Ascending aorta (tissue), 2 donors: ENCODE measurements around the gene DHX16. TPM values are rescaled to one million over a fixed set of nuclear protein-coding genes. Genes with fewer than 3 reads are reported as not detected.
A peak's percentile ranks its signal among the peaks of the same experiment; 100 is the strongest.

ENCODE experiments used
- DNase-seq, 2 donors: peaks; one replicate each; pipeline ENCODE4 v3.0.0-alpha.2; 2019; ENCODE audit warnings: low spot score in 2 of 2
- H3K27ac ChIP-seq, 2 donors: fragments of 200-600 bp; sonication (generic); one replicate each; pipeline ENCODE4 v1.5.1; 2016 to 2017; ENCODE audit warnings: mild to moderate bottlenecking in 1 of 2
- H3K27me3 ChIP-seq: fragments of 200-600 bp; sonication (generic); one replicate; pipeline ENCODE4 v1.5.1; 2017
- H3K36me3 ChIP-seq, 2 donors: fragments of 200-600 bp; sonication (generic); one replicate each; pipeline ENCODE4 v1.5.1; 2016
- H3K4me1 ChIP-seq, 2 donors: fragments of 200-600 bp; sonication (generic); one replicate each; pipeline ENCODE4 v1.5.1; 2016 to 2017; ENCODE audit warnings: mild to moderate bottlenecking in 1 of 2
- H3K4me3 ChIP-seq, 2 donors: fragments of 200-600 bp; sonication (generic); one replicate each; pipeline ENCODE4 v1.5.1; 2016 to 2017; ENCODE audit warnings: mild to moderate bottlenecking in 1 of 2
- H3K9me3 ChIP-seq, 2 donors: fragments of 200-600 bp; sonication (generic); one replicate each; pipeline ENCODE4 v1.5.1; 2016
- CTCF ChIP-seq, 3 experiments: fragments of 200-600 bp in 2 of 3; fragments of 450-650 bp in 1 of 3; sonication (generic) in 2 of 3; IDR thresholded peaks; one replicate each; pipeline ENCODE4 v1.5.1; 2016 to 2019; ENCODE audit warnings: antibody characterized with exemption in 3 of 3, mild to moderate bottlenecking in 1 of 3, moderate library complexity in 1 of 3
- intact Hi-C: fragments of 100-400 bp; cut with DNase I; formaldehyde crosslinking; loops from one replicate; pipeline ENCODE4 v1.15.1; 2023
- total RNA-seq: library from RNA; depleted of rRNA; stranded (reverse); fragments of >200 nt; gene quantifications from one replicate; pipeline ENCODE4 v1.1.0, GENCODE V29; 2016

The DHX16 gene
- total RNA-seq, 1 donor from 2014 or later, result 39.2 TPM

DNA sequence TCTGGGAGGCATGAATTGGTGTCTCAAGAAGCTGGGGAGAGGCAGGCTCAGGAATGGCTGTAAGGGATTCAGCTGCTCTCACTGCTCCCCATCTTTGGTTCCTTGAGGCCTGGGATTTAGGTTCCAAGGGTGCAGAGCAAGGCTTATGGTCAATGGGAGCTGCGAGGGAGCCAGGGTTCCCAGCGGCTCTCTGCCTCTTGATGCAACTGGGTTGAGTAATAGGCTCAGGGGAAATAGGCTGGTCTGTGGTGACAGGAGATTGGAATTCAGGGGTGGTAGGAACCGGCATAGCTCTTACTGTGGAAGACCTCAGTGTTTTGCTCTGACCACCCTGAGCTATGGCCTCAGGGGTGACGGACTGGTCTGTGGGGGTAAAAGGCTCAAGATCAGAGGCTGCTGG is 31.0 kb upstream of the DHX16 start:
- H3K36me3 ChIP-seq, result peaks cover 29 to 76% of the 10 kb centered on the region in 2 donors
- DNase-seq, result no peak

DNA sequence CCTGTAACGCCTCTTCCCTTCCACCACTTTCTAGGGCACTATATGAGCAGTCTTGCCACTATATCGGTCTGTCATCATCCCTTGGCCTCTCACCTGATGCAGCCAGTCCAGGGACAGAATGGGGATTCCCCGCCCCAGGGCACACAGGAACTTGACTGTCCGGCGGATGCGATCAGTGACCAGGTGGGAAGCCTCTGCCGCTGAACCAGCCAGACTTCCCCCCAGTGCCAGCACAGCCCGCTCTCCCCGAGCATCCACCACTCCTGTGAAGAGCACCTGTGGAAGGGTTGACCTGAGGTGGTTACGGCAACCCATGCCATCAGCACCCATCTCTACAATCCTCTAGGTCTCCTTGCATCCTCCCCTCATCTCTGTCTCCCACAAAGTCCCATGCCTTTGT is 30.2 kb upstream of the DHX16 start:
- no peaks in the 10 kb centered on the region for H3K27me3 ChIP-seq
- H3K36me3 ChIP-seq, result peaks cover 27 to 74% of the 10 kb centered on the region in 2 donors
- no peaks in the 10 kb centered on the region for H3K4me1 ChIP-seq

More for the DNA sequence above, 31.0 kb upstream of the DHX16 start:
- Histone ChIP-seq H3K27ac (no peak overlapping the region), H3K27me3 (no peaks in the 10 kb centered on the region), H3K9me3 (no peaks in the 10 kb centered on the region), H3K4me3 (no peak overlapping the region), H3K4me1 (no peaks in the 10 kb centered on the region)
- TF ChIP-seq CTCF (IDR thresholded peaks at IDR 0.05), result no peak
- intact Hi-C loops, result no loop called here

GRCh38 chr6:30700340-30700739 is 27.5 kb upstream of the DHX16 start:
- Histone ChIP-seq H3K36me3 (peaks cover 8 to 53% of the 10 kb centered on the region in 2 donors), H3K4me3 (no peak overlapping the region), H3K4me1 (peaks cover 0 to 6% of the 10 kb centered on the region in 2 donors), H3K9me3 (no peaks in the 10 kb centered on the region), H3K27ac (no peak overlapping the region), H3K27me3 (no peaks in the 10 kb centered on the region)
- TF ChIP-seq CTCF (IDR thresholded peaks at IDR 0.05), result no peak
- no peak for DNase-seq
- intact Hi-C loops, result no loop called here

More for the DNA sequence above, 30.2 kb upstream of the DHX16 start:
- no peak overlapping the region for H3K4me3 ChIP-seq
- no peak for TF ChIP-seq CTCF (IDR thresholded peaks at IDR 0.05)
- intact Hi-C loops, result no loop called here
- no peak for DNase-seq
- no peaks in the 10 kb centered on the region for H3K9me3 ChIP-seq
- H3K27ac ChIP-seq, result no peak overlapping the region

DNA sequence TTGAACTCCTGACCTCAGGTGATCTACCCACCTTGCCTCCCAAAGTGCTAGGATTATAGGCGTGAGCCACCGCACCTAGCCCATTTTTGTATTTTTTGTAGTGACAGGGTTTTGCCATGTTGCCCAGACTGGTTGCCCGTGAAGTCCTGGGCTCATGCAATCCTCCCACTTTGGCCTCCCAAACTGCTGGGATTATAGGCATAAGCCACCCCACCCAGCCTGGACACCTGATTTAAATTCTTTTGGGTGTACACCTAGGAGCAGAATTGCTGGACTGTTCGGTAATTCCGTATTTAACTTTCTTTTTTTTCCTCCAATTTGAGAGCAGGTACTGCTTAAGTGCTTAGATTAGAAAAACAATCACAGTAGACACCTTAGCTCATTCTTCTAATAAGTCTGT is 23.6 kb upstream of the DHX16 start:
- no peaks in the 10 kb centered on the region for H3K27me3 ChIP-seq
- no peaks in the 10 kb centered on the region for H3K9me3 ChIP-seq
- no peak for TF ChIP-seq CTCF (IDR thresholded peaks at IDR 0.05)
- H3K4me3 ChIP-seq, result no peak overlapping the region
- H3K27ac ChIP-seq, result peak overlapping the region in 1 of 2 donors; percentile 3
- intact Hi-C loops, result no loop called here
- H3K36me3 ChIP-seq, result peaks cover 4 to 22% of the 10 kb centered on the region in 2 donors
- no peak for DNase-seq
- peaks cover 0 to 9% of the 10 kb centered on the region in 2 donors for H3K4me1 ChIP-seq

- Histone ChIP-seq H3K27ac (peak overlapping the region; percentile 99), H3K36me3 (no peaks in the 10 kb centered on the region), H3K4me1 (peaks cover 7 to 36% of the 10 kb centered on the region in 2 donors), H3K9me3 (no peaks in the 10 kb centered on the region), H3K27me3 (no peaks in the 10 kb centered on the region), H3K4me3 (peak overlapping the region; percentile 66 to 79)
- DNase-seq, result no peak
- intact Hi-C loops, result loop anchor here (1.0 kb wide), 1 partner anchor 26 kb away; the partner anchor contains the start of gene MDC1
- TF ChIP-seq CTCF (IDR thresholded peaks at IDR 0.05), result no peak
Observed at GRCh38 chr6:30691208-30691847, 18.5 kb upstream of the DHX16 start.
